Loucy (cell line): ENCODE data around the gene CSRP2.

Experiments used
- H2AFZ ChIP-seq: fragments of 200-600 bp; sonication (generic); 2 replicates; pipeline ENCODE4 v1.6.0; 2016; ENCODE audit warnings: antibody characterized with exemption, mild to moderate bottlenecking, low read length, moderate library complexity
- H3F3A ChIP-seq: fragments of 200-600 bp; 2 replicates; pipeline ENCODE4 v1.6.0; 2016; ENCODE audit warnings: antibody characterized with exemption, low read depth, mild to moderate bottlenecking
- H3K27me3 ChIP-seq: fragments of 200-600 bp; sonication (generic); 2 replicates; pipeline ENCODE4 v1.6.1; 2014; ENCODE audit warnings: low read length, mild to moderate bottlenecking; ENCODE audit not compliant: insufficient read depth, poor library complexity, severe bottlenecking
- H3K36me3 ChIP-seq: fragments of 200-600 bp; sonication (generic); 2 replicates; pipeline ENCODE4 v1.6.1; 2016; ENCODE audit warnings: low read length; ENCODE audit not compliant: insufficient read depth
- H3K4me1 ChIP-seq: fragments of 200-600 bp; sonication (generic); 2 replicates; pipeline ENCODE4 v1.5.1; 2014; ENCODE audit warnings: low read length, mild to moderate bottlenecking; ENCODE audit not compliant: insufficient read depth, poor library complexity, severe bottlenecking
- H3K4me2 ChIP-seq: fragments of 200-600 bp; sonication (generic); 2 replicates; pipeline ENCODE4 v1.6.0; 2014; ENCODE audit warnings: antibody characterized with exemption, low read length, low read depth, mild to moderate bottlenecking; ENCODE audit not compliant: poor library complexity, severe bottlenecking
- H3K4me3 ChIP-seq: fragments of 200-600 bp; sonication (generic); 2 replicates; pipeline ENCODE4 v1.5.1; 2014; ENCODE audit warnings: low read length, mild to moderate bottlenecking, mixed read lengths; ENCODE audit not compliant: poor library complexity, severe bottlenecking
- H3K79me2 ChIP-seq: fragments of 200-600 bp; sonication (generic); 2 replicates; pipeline ENCODE4 v1.6.1; 2014; ENCODE audit warnings: low read length; ENCODE audit not compliant: insufficient read depth
- H3K9ac ChIP-seq: fragments of 200-600 bp; sonication (generic); 2 replicates; pipeline ENCODE4 v1.6.0; 2014; ENCODE audit warnings: mild to moderate bottlenecking, low read depth, low read length, moderate library complexity; ENCODE audit not compliant: poor library complexity, severe bottlenecking
- H3K9me2 ChIP-seq: fragments of 200-600 bp; sonication (generic); replicated peaks from 2 replicates; pipeline ENCODE4 v1.6.1; 2016; ENCODE audit warnings: low read depth, low read length, mixed read lengths
- H3K9me3 ChIP-seq: fragments of 200-600 bp; sonication (generic); 2 replicates; pipeline ENCODE4 v1.6.1; 2014; ENCODE audit warnings: mild to moderate bottlenecking, antibody characterized with exemption, low read length, low read depth; ENCODE audit not compliant: insufficient read depth
- H4K20me1 ChIP-seq: fragments of 200-600 bp; sonication (generic); 2 replicates; pipeline ENCODE4 v1.6.0; 2014; ENCODE audit warnings: antibody characterized with exemption, low read length, mild to moderate bottlenecking; ENCODE audit not compliant: insufficient read depth, poor library complexity, severe bottlenecking
- EZH2phosphoT487 ChIP-seq: fragments of 200-600 bp; IDR thresholded peaks from 2 replicates; pipeline ENCODE4 v1.6.1; 2018; ENCODE audit warnings: antibody characterized with exemption, mild to moderate bottlenecking, moderate library complexity, borderline replicate concordance
- TF ChIP-seq, protein P1 (sequence below): fragments of 200-600 bp; sonication (generic); conservative IDR thresholded peaks from 2 replicates; pipeline ENCODE4 v1.5.1; 2014; ENCODE audit warnings: mild to moderate bottlenecking, antibody characterized with exemption, low read length

Gene CSRP2

DNA sequence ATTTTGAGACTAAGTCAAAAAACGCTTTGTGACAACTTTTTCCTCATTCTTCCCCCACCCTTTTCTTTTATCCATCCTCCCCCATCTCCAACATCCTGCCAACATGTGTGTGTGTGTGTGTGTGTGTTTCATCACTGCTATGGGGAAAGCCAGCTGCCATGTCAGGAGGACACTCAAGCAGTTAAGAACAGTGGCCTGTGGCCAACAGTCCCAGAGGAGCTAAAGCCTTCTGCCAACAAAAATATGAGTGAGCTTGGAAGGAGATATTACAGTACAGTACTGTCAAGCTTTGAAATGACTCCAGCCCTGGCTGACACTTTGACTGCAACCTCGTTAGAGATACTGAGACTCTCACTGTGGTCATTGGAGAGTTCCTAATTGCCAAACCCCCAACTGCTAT, 5.0 kb upstream of the CSRP2 start:
- Histone ChIP-seq H3F3A (no peaks in the 10 kb centered on the region), H3K9ac (no peak overlapping the region), H3K9me3 (no peaks in the 10 kb centered on the region), H4K20me1 (no peaks in the 10 kb centered on the region), H3K4me2 (no peak overlapping the region), H3K4me1 (no peaks in the 10 kb centered on the region), H3K79me2 (no peaks in the 10 kb centered on the region), H3K4me3 (no peak overlapping the region), H2AFZ (no peak overlapping the region), H3K27me3 (no peaks in the 10 kb centered on the region), H3K9me2 (no peaks in the 10 kb centered on the region), H3K36me3 (no peaks in the 10 kb centered on the region)
- TF ChIP-seq EZH2phosphoT487: no peak
- TF ChIP-seq, protein P1, sequence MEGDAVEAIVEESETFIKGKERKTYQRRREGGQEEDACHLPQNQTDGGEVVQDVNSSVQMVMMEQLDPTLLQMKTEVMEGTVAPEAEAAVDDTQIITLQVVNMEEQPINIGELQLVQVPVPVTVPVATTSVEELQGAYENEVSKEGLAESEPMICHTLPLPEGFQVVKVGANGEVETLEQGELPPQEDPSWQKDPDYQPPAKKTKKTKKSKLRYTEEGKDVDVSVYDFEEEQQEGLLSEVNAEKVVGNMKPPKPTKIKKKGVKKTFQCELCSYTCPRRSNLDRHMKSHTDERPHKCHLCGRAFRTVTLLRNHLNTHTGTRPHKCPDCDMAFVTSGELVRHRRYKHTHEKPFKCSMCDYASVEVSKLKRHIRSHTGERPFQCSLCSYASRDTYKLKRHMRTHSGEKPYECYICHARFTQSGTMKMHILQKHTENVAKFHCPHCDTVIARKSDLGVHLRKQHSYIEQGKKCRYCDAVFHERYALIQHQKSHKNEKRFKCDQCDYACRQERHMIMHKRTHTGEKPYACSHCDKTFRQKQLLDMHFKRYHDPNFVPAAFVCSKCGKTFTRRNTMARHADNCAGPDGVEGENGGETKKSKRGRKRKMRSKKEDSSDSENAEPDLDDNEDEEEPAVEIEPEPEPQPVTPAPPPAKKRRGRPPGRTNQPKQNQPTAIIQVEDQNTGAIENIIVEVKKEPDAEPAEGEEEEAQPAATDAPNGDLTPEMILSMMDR: no peak

DNA sequence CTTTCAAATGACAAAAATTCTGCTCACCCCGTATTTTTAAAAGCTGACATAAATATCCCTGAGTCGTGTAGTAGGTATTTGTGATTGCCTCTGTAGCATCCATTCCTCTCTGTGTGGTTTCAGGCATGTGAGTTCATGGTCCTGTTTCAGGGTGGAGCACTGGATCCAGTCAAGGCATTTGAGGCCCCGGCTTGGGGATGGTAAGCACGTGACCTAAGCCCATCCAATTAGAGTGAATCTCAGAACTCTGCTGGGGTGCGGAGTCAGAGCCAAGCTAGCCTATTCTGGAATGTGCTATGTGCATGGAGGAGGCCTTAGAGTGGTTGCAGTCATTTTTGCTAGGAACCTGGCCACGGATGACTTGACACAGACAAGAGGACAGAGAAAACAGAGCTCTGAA, 4.3 kb upstream of the CSRP2 start:
- H3K9me3 ChIP-seq: no peaks in the 10 kb centered on the region
- H3K36me3 ChIP-seq: no peaks in the 10 kb centered on the region
- H3K27me3 ChIP-seq: no peaks in the 10 kb centered on the region
- no peaks in the 10 kb centered on the region for H3K79me2 ChIP-seq
- no peaks in the 10 kb centered on the region for H4K20me1 ChIP-seq
- no peak overlapping the region for H3K4me2 ChIP-seq
- H3K4me1 ChIP-seq: no peaks in the 10 kb centered on the region
- TF ChIP-seq EZH2phosphoT487: no peak
- TF ChIP-seq, protein P1: no peak
- no peak overlapping the region for H3K4me3 ChIP-seq
- no peak overlapping the region for H2AFZ ChIP-seq
- H3K9me2 ChIP-seq: no peaks in the 10 kb centered on the region
- H3F3A ChIP-seq: no peaks in the 10 kb centered on the region
- H3K9ac ChIP-seq: no peak overlapping the region

DNA sequence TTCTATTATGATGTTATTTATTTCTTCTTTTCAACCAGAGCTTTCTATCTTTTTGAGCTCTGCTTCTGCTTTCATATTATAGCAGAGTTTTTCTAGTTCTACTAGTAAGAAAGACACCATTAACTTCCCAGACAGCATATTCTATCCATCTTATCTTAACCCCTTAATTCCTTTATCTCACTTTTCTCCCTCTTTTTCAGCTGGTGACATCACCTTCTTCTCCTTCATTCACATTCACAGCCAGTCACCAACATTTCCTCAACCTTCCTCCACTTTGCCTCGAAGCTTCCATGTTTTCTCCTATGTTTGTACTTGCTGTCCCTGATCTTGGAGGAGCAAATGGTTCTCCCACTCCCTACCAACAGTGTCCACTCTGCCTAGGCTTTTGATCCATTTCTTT, 3.5 kb upstream of the CSRP2 start:
- H3K27me3 ChIP-seq: no peaks in the 10 kb centered on the region
- no peaks in the 10 kb centered on the region for H4K20me1 ChIP-seq
- no peak overlapping the region for H3K4me2 ChIP-seq
- H3K9ac ChIP-seq: no peak overlapping the region
- TF ChIP-seq EZH2phosphoT487: no peak
- TF ChIP-seq, protein P1: no peak
- H3K4me3 ChIP-seq: no peak overlapping the region
- H3K36me3 ChIP-seq: no peaks in the 10 kb centered on the region
- no peak overlapping the region for H2AFZ ChIP-seq
- H3F3A ChIP-seq: no peaks in the 10 kb centered on the region
- H3K79me2 ChIP-seq: no peaks in the 10 kb centered on the region
- H3K4me1 ChIP-seq: no peaks in the 10 kb centered on the region
- H3K9me2 ChIP-seq: no peaks in the 10 kb centered on the region
- H3K9me3 ChIP-seq: no peaks in the 10 kb centered on the region
